ENCODE measurements around the gene EDEM3. TPM values are rescaled to one million over a fixed set of nuclear protein-coding genes. Genes with fewer than 3 reads are reported as not detected.

EDEM3 gene
- total and polyA plus RNA-seq, 9 of the 15 experiments (the other 6 are each of a cell fraction or from before 2014, with no cell fraction given), result 15.8 to 46.6 (median 28.0) TPM

GRCh38 chr1:184768467-184768866 is 13.8 kb upstream of the EDEM3 start (continued):
- TF ChIP-seq NR2C2 (CRISPR knock-in tag; IDR thresholded peaks at IDR 0.05), result no peak
- TF ChIP-seq NR2C2 (tag; IDR thresholded peaks at IDR 0.05), result peak; percentile 55
- peak; percentile 46; the same call in 1 of the 2 replicates for TF ChIP-seq PML (IDR thresholded peaks at IDR 0.05; ENCODE audit: low read length)
- no peak for TF ChIP-seq ATF1 (CRISPR knock-in tag; IDR thresholded peaks at IDR 0.05)
- peak; percentile 45; the same call in 1 of the 2 replicates for TF ChIP-seq ATF1 (tag; IDR thresholded peaks at IDR 0.05)
- no peak for TF ChIP-seq NKRF (IDR thresholded peaks at IDR 0.05; ENCODE audit: borderline replicate concordance)
- peak; percentile 81 for TF ChIP-seq FOXM1 (IDR thresholded peaks at IDR 0.05; ENCODE audit: low read depth)
- TF ChIP-seq FOXM1 (CRISPR knock-in tag; IDR thresholded peaks at IDR 0.05; ENCODE audit: low read depth), result no peak
- peak; percentile 67; the same call in 1 of the 2 replicates for TF ChIP-seq ZBTB2 (IDR thresholded peaks at IDR 0.05)
- TF ChIP-seq NR0B1 (IDR thresholded peaks at IDR 0.05; ENCODE audit: partially characterized antibody), result no peak
- TF ChIP-seq ELF4 (CRISPR knock-in tag; IDR thresholded peaks at IDR 0.05), result peak; percentile 68; the same call in 1 of the 2 replicates
- peak; percentile 78 for TF ChIP-seq LEF1 (IDR thresholded peaks at IDR 0.05)
- 0 out of 2 replicates have a peak, but pooled peaks have one; percentile 16 for TF ChIP-seq MECOM (CRISPR knock-in tag; IDR thresholded peaks at IDR 0.05)
- no peak for TF ChIP-seq ATF3 (IDR thresholded peaks at IDR 0.05)
- TF ChIP-seq ATF3 (CRISPR knock-in tag; conservative IDR thresholded peaks at IDR 0.05), result 0 out of 2 replicates have a peak, but pooled peaks have one; percentile 40
- TF ChIP-seq ARID2 (IDR thresholded peaks at IDR 0.05), result no peak
- TF ChIP-seq TCF3 (CRISPR knock-in tag; IDR thresholded peaks at IDR 0.05), result peak; percentile 81
- TF ChIP-seq CBFA2T2 (conservative IDR thresholded peaks at IDR 0.05), result peak; percentile 72
- TF ChIP-seq ZNF512 (tag; IDR thresholded peaks at IDR 0.05), result peak; percentile 33; the same call in 1 of the 2 replicates
- no peak for TF ChIP-seq ZNF561 (CRISPR knock-in tag; conservative IDR thresholded peaks at IDR 0.05)
- TF ChIP-seq MTA1 (IDR thresholded peaks at IDR 0.05; ENCODE audit: borderline replicate concordance), result peak; percentile 43
- no peak for TF ChIP-seq ZNF277 (CRISPR knock-in tag; IDR thresholded peaks at IDR 0.05; ENCODE audit: borderline replicate concordance)
- TF ChIP-seq TBP (optimal IDR thresholded peaks at IDR 0.05; ENCODE audit: low read depth, low read length), result peak; percentile 40

All from K562 (cell line).